GM12892 (cell line): Measurements from ENCODE around the gene SLC50A1.

Source experiments
- POLR2A ChIP-seq: IDR thresholded peaks from 2 replicates; pipeline ENCODE4 v1.6.1; 2011; ENCODE audit warnings: low read depth, low read length, control low read depth
- POLR2AphosphoS5 ChIP-seq: IDR thresholded peaks from 2 replicates; pipeline ENCODE4 v1.6.1; 2011; ENCODE audit warnings: low read depth, low read length, control low read depth
- TAF1 ChIP-seq: IDR thresholded peaks from 2 replicates; pipeline ENCODE4 v1.6.1; 2011; ENCODE audit warnings: low read depth, mild to moderate bottlenecking, control low read depth, low read length, borderline replicate concordance

DNA sequence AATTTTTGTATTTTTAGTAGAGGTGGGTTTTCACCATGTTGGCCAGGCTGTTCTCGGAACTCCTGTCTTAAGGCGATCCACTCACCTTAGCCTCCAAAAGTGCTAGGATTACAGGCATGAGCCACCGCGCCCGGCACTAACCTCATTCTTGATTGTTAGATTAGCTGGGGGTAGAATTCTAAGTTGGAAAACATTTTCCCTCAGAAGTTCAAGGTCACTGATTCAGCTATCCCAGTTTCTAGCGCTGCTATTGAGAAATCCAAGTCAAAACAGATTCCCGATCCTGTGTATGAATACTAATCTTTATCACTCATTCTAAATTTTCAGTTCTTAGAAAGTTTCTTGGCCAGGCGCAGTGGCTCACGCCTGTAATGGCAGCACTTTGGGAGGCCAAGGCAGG is 32.3 kb upstream of the SLC50A1 start:
- TF ChIP-seq POLR2AphosphoS5 (no peak), POLR2A (no peak), TAF1 (no peak)
